Right lobe of liver (tissue), 4 donors: ENCODE data around the gene LRP11.

ENCODE experiments used
- CTCF ChIP-seq, 4 donors: fragments of 200-600 bp in 3 of 4; fragments of 450-650 bp in 1 of 4; IDR thresholded peaks; one replicate each; pipeline versions ENCODE4 v1.5.1 to v1.8.0; 2016 to 2022; ENCODE audit warnings: antibody characterized with exemption in 4 of 4, mild to moderate bottlenecking in 2 of 4
- POLR2A ChIP-seq: fragments of 450-650 bp; IDR thresholded peaks from one replicate; pipeline ENCODE4 v1.6.1; 2017; ENCODE audit warnings: antibody characterized with exemption, mild to moderate bottlenecking
- donor health status: DM: no; HTN: no; CAD: no.
- donor health status: DM: no; HTN: no; CAD: no.
- donor health status: DM: no; HTN: yes; CAD: no.

- TF ChIP-seq CTCF (IDR thresholded peaks at IDR 0.05) (no peak), POLR2A (no peak)
Observed at GRCh38 chr6:149821492-149821891, 42.7 kb downstream of the LRP11 start.
